Measurements from ENCODE around the gene FBXO15. TPM values are rescaled to one million over a fixed set of nuclear protein-coding genes. Genes with fewer than 3 reads are reported as not detected.

The FBXO15 gene
- total and polyA plus RNA-seq, 7 donors = 0.03 to 0.30 (median 0.23) TPM; not detected in 3

DNA sequence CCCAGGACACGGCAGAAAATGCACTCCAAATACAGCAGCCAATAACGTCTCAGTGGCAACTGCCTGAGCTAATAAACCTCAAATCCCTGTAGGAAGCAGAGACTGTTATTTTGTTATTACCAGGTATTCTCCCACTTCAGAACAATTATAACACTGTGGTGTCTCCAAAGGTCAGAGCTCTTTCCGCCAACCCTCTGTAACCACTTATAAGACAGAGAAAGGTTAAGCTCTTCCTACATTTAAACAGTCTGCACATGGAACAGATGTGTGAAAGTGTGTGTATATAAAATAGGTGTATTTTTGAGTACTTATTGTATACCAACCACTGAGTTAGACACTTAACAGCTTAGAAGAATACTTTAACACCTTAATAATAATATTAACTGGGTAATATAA, 64.1 kb downstream of the FBXO15 start:
- Histone ChIP-seq H3K27me3 (ENCODE audit: insufficient read depth in 3 of 3, low read length in 2 of 3) (no peaks in the 10 kb centered on the region), H3K4me3 (no peak overlapping the region), H3K27ac (no peak overlapping the region), H3K9me3 (peaks cover 7% of the 10 kb centered on the region), H3K36me3 (ENCODE audit: insufficient read depth in 1 of 2, low read depth in 1 of 2) (no peaks in the 10 kb centered on the region), H3K4me1 (no peaks in the 10 kb centered on the region)
- 35 to 48% (median 36%) methylated on average over 3 of the region's 3 CpGs for WGBS, 3 donors
- intact Hi-C loops (cut with DNase I) = no loop called here
- ATAC-seq (no peak), DNase-seq (no peak)
- TF ChIP-seq, protein P1, sequence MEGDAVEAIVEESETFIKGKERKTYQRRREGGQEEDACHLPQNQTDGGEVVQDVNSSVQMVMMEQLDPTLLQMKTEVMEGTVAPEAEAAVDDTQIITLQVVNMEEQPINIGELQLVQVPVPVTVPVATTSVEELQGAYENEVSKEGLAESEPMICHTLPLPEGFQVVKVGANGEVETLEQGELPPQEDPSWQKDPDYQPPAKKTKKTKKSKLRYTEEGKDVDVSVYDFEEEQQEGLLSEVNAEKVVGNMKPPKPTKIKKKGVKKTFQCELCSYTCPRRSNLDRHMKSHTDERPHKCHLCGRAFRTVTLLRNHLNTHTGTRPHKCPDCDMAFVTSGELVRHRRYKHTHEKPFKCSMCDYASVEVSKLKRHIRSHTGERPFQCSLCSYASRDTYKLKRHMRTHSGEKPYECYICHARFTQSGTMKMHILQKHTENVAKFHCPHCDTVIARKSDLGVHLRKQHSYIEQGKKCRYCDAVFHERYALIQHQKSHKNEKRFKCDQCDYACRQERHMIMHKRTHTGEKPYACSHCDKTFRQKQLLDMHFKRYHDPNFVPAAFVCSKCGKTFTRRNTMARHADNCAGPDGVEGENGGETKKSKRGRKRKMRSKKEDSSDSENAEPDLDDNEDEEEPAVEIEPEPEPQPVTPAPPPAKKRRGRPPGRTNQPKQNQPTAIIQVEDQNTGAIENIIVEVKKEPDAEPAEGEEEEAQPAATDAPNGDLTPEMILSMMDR (IDR thresholded peaks at IDR 0.05) = no peak

DNA sequence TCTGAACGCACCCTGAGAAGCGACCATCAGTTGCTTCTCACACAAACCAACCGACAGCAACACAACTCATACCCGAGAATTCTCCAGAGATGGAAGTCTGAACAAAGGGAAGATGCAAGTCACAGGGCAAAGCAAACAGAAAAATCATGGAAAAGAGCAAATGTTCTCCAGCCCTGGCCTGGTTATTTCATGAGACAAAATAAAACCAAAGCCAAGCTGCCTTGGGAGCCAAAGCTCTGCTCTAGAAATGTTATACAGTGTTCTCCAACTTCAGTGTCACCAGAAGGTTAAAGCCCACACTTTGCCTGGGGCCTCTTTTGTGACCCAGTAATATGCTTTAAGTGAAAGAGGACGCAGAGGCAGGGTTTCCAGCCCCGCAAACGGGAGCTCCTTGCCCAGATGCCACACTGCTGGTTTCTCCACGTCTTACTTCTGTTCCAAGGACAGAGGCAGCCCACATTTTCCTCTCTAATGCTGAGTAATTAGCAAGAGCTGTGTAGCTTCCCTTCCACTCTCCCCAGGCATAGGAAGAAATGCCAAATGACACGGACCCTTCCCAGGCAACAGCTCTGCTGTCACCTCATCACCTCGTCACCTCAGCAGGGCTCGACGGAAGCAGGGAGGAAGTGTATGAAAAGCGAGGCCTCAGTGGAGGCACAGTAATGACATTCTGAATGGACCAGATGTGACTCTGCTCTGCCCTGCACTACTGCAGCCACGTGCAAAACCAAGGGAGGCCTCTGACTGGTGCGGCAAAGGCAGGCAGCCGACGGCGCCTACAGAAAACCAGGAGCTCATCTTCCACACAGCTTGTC, 64.7 kb downstream of the FBXO15 start:
- DNase-seq (no peak), ATAC-seq (no peak)
- TF ChIP-seq, protein P1 (IDR thresholded peaks at IDR 0.05) = no peak
- no peaks in the 10 kb centered on the region for H3K36me3 ChIP-seq (ENCODE audit: insufficient read depth in 1 of 2, low read depth in 1 of 2)
- intact Hi-C loops (cut with DNase I) = no loop called here
- H3K4me3 ChIP-seq = no peak overlapping the region
- H3K27ac ChIP-seq = no peak overlapping the region
- peaks cover 4% of the 10 kb centered on the region for H3K9me3 ChIP-seq
- 36 to 44% (median 39%) methylated on average over 18 of the region's 18 CpGs for WGBS, 3 donors
- no peaks in the 10 kb centered on the region for H3K4me1 ChIP-seq
- no peaks in the 10 kb centered on the region for H3K27me3 ChIP-seq (ENCODE audit: insufficient read depth in 3 of 3, low read length in 2 of 3)

DNA sequence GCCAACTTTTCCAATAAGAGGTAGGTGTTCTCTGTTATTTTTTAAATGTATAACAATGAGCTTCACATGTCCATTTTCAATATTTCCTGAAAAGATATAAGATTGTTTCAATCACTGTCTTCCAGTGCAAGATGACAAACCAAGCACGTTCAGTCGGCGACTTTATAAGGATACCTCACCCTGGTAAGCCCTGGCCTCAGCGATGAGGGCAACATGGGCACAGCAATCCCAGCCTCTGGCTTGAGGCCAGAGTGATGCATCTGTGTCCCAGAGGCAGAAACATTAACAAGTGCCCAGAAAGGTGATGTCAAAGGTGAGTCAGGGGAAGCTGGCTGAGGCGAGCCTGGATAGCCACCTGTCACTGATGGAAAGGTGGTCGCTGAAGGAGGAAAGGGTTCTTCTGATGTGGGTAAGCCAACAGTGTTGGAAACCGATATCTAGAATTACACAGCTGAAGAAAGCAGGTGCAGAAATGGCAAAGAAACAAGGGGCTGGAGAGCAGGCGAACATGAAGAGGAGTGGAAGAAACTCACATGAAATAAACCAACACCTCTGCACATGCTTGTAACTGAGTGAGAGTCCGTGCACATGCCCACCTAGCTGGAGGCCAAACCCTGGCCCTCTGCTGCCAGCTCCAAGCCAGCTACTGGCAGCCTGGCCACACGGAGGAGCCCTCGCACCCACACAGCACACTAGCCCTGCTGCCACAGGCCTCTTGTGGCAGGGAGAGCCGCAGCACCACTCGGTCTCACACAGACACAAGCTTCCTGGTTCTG, 65.5 kb downstream of the FBXO15 start:
- WGBS, 3 donors = 49 to 58% (median 52%) methylated on average over 13 of the region's 13 CpGs
- ATAC-seq = no peak
- intact Hi-C loops (cut with DNase I) = no loop called here
- Histone ChIP-seq H3K27ac (no peak overlapping the region), H3K36me3 (ENCODE audit: insufficient read depth in 1 of 2, low read depth in 1 of 2) (no peaks in the 10 kb centered on the region), H3K4me3 (no peak overlapping the region), H3K4me1 (no peaks in the 10 kb centered on the region), H3K9me3 (no peaks in the 10 kb centered on the region), H3K27me3 (ENCODE audit: insufficient read depth in 3 of 3, low read length in 2 of 3) (no peaks in the 10 kb centered on the region)
- no peak for DNase-seq
- TF ChIP-seq, protein P1 (IDR thresholded peaks at IDR 0.05) = no peak

DNA sequence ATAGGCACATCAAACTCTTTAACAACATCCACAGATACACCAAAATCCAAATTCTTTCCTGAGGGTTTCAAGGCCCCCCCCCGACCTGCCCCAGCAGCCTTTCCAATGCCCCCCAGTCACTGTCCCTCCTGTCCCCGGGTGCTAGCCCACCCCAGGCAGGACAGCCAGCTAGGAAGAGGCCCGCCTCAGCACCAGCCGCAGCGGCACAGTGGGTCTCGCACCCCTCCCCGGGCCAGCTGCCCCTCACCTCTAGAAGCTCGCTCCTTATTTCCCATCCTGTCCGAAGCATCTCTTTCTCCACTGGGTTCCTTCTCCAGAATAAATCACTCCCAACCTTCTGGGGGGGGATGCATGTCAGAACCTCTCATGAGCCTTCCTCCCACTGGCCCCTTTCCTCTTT, 69.4 kb downstream of the FBXO15 start:
- WGBS, 3 donors = 83 to 87% (median 86%) methylated on average over 9 of the region's 9 CpGs
- TF ChIP-seq, protein P1 (IDR thresholded peaks at IDR 0.05) = no peak
- intact Hi-C loops (cut with DNase I) = no loop called here
- H3K27ac ChIP-seq = no peak overlapping the region
- H3K9me3 ChIP-seq = no peaks in the 10 kb centered on the region
- H3K4me3 ChIP-seq = no peak overlapping the region
- ATAC-seq = no peak
- DNase-seq = no peak
- no peaks in the 10 kb centered on the region for H3K36me3 ChIP-seq (ENCODE audit: insufficient read depth in 1 of 2, low read depth in 1 of 2)
- no peaks in the 10 kb centered on the region for H3K27me3 ChIP-seq (ENCODE audit: insufficient read depth in 3 of 3, low read length in 2 of 3)
- no peaks in the 10 kb centered on the region for H3K4me1 ChIP-seq
